Midbrain (tissue), 1 donor: ENCODE measurements around the gene ZNF668.
A peak's percentile ranks its signal among the peaks of the same experiment; 100 is the strongest.

ENCODE experiments used
- DNase-seq: peaks from one replicate; lab custom pipeline; 2025; lab: John Stamatoyannopoulos, UW

Gene ZNF668

GRCh38 chr16:31081428-31082351 lies 7.7 kb upstream of the ZNF668 start:
- DNase-seq: peak; percentile 46

DNA sequence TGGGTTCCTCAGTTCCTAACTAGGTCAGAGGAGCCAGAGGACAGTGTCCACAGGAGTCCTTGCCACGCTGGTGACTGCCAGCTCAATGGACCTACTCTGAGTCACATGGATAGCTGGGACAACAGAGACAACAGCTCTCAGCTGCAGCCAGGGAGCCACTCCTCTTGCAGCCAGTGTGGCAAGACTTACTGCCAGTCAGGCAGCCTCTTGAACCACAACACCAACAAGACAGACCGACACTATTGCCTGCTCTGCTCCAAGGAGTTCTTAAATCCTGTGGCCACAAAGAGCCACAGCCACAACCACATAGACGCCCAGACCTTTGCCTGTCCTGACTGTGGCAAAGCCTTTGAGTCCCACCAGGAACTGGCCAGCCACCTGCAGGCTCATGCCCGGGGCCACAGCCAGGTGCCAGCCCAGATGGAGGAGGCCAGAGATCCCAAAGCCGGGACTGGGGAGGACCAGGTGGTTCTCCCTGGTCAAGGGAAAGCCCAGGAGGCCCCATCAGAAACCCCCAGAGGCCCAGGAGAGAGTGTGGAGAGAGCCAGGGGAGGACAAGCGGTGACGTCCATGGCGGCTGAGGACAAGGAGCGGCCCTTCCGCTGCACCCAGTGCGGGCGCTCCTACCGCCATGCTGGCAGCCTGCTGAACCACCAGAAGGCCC lies 6.8 kb upstream of the ZNF668 start:
- no peak for DNase-seq

- no peak for DNase-seq
These were observed 6.1 kb upstream of the ZNF668 start for GRCh38 chr16:31080035-31080629.

DNA sequence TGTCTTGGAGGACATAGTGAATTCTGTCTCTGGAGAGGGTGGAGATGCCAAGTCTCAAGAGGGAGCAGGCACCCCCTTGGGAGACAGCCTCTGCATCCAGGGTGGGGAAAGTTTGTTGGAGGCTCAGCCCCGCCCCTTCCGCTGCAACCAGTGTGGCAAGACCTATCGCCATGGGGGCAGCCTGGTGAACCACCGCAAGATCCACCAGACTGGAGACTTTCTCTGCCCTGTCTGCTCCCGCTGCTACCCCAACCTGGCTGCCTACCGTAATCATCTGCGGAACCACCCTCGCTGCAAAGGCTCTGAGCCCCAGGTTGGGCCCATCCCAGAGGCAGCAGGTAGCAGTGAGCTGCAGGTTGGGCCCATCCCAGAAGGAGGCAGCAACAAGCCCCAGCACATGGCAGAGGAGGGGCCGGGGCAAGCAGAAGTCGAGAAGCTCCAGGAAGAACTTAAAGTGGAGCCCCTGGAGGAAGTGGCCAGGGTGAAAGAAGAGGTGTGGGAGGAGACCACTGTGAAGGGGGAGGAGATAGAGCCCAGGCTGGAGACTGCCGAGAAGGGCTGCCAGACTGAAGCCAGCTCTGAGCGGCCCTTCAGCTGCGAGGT lies 5.4 kb upstream of the ZNF668 start:
- DNase-seq: no peak

DNA sequence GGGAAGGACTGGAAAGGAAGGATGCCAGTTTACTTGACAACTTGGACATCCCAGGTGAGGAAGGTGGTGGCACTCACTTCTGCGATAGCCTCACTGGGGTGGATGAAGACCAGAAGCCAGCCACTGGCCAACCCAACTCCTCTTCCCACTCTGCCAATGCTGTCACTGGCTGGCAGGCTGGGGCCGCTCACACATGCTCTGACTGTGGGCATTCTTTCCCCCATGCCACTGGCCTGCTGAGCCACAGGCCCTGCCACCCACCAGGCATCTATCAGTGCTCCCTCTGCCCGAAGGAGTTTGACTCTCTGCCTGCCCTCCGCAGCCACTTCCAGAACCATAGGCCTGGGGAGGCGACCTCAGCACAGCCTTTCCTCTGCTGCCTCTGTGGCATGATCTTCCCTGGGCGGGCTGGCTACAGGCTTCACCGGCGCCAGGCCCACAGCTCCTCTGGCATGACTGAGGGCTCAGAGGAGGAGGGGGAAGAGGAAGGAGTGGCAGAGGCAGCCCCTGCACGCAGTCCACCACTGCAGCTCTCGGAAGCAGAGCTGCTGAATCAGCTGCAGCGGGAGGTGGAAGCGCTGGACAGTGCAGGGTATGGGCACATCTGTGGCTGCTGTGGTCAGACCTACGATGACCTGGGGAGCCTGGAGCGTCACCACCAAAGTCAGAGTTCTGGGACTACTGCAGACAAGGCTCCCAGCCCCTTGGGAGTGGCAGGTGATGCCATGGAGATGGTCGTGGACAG lies 4.7 kb upstream of the ZNF668 start:
- DNase-seq: no peak

DNA sequence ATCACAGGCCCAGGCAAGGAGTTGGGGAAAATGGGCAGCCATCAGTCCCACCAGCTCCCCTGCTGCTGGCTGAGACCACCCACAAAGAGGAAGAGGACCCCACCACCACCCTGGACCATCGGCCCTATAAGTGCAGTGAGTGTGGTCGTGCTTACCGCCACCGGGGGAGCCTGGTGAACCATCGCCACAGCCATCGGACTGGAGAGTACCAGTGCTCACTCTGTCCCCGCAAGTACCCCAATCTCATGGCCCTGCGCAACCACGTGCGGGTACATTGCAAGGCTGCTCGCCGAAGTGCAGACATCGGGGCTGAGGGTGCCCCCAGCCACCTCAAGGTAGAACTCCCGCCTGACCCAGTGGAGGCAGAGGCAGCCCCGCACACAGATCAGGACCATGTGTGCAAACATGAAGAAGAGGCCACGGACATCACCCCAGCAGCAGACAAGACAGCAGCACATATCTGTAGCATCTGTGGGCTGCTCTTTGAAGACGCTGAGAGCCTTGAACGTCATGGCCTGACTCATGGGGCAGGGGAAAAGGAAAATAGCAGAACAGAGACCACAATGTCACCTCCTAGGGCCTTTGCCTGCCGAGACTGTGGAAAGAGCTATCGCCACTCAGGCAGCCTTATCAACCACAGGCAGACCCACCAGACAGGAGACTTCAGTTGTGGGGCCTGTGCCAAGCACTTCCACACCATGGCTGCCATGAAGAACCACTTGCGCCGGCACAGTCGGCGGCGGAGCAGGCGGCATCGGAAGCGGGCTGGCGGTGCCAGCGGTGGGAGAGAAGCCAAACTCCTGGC lies 3.8 kb upstream of the ZNF668 start:
- DNase-seq: no peak

DNA sequence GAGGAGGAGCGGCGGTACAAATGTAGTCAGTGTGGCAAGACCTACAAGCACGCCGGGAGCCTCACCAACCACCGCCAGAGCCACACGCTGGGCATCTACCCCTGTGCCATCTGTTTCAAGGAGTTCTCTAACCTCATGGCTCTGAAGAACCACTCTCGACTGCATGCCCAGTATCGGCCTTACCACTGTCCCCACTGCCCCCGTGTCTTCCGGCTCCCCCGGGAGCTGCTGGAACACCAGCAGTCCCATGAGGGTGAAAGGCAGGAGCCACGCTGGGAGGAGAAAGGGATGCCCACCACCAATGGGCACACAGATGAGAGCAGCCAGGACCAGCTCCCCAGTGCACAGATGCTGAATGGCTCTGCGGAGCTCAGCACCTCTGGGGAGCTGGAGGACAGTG lies 3.0 kb upstream of the ZNF668 start:
- DNase-seq: no peak

GRCh38 chr16:31076319-31076718 lies 2.3 kb upstream of the ZNF668 start:
- no peak for DNase-seq

- DNase-seq: no peak
These were observed 759 bp upstream of the ZNF668 start for GRCh38 chr16:31074814-31075183.

- peak; percentile 90 for DNase-seq
These were observed 684 bp downstream of the ZNF668 start for GRCh38 chr16:31073142-31073969.

DNA sequence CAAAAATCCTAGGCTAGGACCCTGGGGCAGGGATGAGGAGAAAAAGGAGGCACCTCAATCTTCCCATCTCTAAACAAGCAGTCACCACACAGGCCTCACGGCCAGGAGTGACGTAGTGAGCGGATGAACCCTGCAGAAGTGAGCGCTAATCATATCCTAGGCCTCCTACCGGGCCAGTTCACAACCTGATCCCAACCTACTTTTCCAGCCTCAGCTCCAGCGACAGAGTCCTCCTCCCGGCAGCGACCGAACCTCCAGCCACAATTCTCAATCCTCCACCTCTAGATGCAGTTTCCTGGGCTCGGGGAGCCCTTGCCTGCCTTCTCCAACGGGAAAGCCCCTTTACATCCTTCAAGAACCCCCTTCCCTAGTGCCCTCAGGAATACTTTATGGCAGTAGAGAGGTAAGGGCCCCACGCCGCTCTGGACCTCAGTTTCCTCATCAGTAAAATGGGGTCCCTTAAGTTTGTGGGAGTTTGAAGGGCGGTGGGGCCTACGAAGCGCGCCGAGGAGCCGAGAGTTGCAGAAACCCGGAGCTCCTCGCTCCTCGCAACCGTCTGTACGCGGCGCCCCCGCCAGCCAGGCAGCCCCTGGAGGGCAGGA lies 1.4 kb downstream of the ZNF668 start:
- no peak for DNase-seq

GRCh38 chr16:31071861-31072260 lies 2.2 kb downstream of the ZNF668 start:
- no peak for DNase-seq

DNA sequence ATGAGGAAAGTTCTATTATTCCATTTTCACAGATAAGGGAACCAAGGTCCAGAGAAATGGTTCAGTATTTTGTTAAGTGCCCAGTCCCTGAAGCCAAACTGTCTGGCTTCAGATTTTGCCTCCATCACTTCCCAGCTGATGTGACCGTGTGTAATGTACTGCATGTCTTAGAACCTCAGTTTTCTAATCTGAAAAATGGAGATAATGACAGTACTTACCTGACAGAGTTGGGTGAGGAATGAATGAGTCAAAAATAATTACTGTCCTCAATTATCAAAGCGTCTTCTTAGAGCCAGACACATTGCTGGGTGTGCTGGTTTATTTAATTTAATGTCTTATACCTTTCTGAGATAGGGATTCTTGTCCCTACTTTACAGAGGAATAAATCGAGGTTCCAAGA lies 6.7 kb downstream of the ZNF668 start:
- DNase-seq: no peak

DNA sequence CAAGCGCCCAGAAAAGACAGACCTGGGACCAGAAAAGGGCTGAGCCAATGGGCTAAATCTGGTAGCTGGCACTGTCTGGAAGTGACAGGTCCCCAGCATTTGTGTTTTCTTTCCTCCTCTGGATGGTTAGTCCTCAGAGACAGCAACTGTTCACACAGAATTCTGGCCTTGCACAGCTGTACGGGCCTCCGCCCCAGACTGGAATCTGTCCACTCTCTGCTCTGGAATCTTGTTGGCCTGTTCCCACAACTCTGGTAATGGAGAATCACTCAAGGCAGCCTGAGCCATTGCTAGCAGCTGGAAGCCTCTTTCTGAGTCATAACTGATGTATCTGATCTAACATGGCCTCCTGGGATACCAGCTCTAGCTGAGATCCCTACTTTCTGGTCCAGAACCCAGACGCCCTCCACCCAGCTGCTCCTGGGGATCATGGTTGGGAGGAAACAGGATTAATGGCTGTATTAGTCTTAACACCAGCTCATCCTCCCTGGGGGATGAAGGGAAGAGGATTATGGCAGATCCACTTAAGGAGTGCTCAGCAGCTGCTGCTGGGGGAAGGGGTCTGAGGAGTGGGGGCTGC lies 9.1 kb downstream of the ZNF668 start:
- DNase-seq: no peak

DNA sequence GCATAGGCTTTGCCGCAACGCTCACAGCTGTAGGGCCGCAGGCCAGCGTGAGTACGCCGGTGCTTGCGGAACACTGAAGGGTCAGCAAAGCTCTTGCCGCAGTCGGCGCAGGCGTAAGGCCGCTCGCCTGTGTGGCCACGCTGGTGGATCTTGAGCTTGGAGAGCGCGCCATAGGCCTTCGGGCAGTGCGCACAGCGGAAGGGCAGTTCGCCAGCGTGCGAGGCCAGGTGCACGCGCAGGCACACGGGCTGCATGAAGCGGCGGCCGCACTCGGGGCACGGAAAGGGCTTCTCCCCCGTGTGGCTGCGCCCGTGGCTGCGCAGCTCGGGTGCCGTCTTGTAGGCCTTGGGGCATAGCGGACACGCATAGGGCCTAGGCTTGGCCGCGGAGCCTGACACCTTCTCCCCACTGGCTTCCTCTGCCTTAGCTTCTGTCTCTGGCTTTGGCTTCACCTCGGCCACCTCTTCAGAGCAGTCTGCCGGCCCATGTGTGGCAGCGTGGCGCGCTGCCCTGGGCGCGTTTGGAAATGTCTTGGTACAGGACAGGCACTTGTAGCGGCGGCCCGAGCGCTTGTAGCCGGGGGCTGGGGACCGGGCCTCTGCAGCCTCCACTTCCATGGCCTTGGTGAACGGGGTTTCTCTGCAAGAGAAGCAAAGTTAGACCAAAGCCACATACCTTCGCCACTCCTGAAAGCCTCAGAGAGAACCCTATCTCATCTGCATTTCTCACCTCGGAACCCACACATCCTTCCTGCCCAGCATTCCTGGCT lies 10.0 kb downstream of the ZNF668 start:
- DNase-seq: no peak

- no peak for DNase-seq
These were observed 10.6 kb downstream of the ZNF668 start for GRCh38 chr16:31063495-31063842.

DNA sequence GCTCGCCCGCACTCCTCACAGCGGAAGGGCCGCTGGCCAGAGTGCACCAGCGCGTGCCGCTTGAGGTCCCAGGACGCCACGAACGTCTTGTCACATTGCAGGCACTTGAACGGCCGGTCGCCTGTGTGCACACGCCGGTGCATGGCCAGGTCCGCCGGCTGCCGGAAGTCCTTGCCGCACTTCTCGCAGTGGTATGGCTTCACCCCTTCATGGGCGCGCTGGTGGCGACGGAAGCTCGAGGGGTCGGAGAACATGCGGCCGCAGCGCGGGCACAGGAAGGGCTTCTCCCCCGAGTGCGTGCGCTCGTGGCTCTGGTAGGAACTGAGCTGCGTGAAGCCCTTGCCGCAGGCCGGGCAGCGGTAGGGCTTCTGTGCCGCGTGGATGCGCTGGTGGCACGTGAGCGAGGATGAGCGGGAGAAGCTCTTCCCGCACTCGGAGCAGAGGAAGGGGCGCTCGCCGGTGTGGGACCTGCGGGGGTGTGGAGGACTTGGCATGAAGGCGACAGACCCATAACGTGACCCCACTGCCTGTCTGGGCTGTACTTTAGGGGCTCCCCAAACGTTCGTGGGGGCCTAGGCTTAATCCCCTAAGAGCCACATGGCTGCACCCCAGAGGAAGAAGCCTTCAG lies 12.1 kb downstream of the ZNF668 start:
- DNase-seq: no peak

GRCh38 chr16:31061126-31061812 lies 12.8 kb downstream of the ZNF668 start:
- no peak for DNase-seq
